ENCODE results near the gene PRPF40B. TPM values are rescaled to one million over a fixed set of nuclear protein-coding genes. Genes with fewer than 3 reads are reported as not detected.

PRPF40B gene
- total and polyA plus RNA-seq, 2 donors (not counting 1 experiment from before 2014, with no cell fraction given) = 11.7 to 23.7 TPM

GRCh38 chr12:49577589-49578315, 45.6 kb upstream of the PRPF40B start:
- 97% methylated on average over 6 of the region's 9 CpGs for WGBS (ENCODE audit: insufficient coverage)
- H3K4me3 Mint-ChIP-seq = no peak overlapping the region

More at GRCh38 chr12:49577589-49578315, 45.6 kb upstream of the PRPF40B start:
- Histone ChIP-seq H3K4me1 (ENCODE audit: control insufficient read depth in 2 of 2, insufficient read depth in 2 of 2, low read length in 2 of 2) (no peaks in the 10 kb centered on the region), H3K4me2 (replicated peaks; ENCODE audit: low read depth, low read length, poor library complexity, severe bottlenecking) (no peak overlapping the region), H2AFZ (ENCODE audit: insufficient read depth, low read depth, low read length, poor library complexity, severe bottlenecking) (no peak overlapping the region), H3K9ac (ENCODE audit: low read length) (no peak overlapping the region), H3K27me3 (replicated peaks in 1 of 4; ENCODE audit: control extremely low read depth in 1 of 4, control insufficient read depth in 3 of 4, insufficient read depth in 4 of 4, low read length in 3 of 4) (no peaks in the 10 kb centered on the region), H3K79me2 (ENCODE audit: control insufficient read depth, insufficient read depth, low read length) (peaks cover 13% of the 10 kb centered on the region), H3K36me3 (replicated peaks in 1 of 2; ENCODE audit: control extremely low read depth in 1 of 2, control insufficient read depth in 1 of 2, extremely low read depth in 1 of 2, insufficient read depth in 2 of 2, low read length in 1 of 2) (peaks cover 0 to 6% of the 10 kb centered on the region in 2 experiments), H4K20me1 (ENCODE audit: control insufficient read depth, insufficient read depth, low read length, poor library complexity, severe bottlenecking) (peaks cover 15% of the 10 kb centered on the region), H3K4me3 (ENCODE audit: control extremely low read depth in 1 of 5, extremely low read depth in 1 of 5, insufficient read depth in 1 of 5, low read depth in 2 of 5, low read length in 4 of 5) (no peak overlapping the region), H3K27ac (ENCODE audit: low read length in 2 of 2) (no peak overlapping the region), H3K9me3 (ENCODE audit: control extremely low read depth in 1 of 3, control insufficient read depth in 2 of 3, insufficient read depth in 1 of 3, low read length in 2 of 3) (no peaks in the 10 kb centered on the region)
- ATAC-seq (ENCODE audit: low read depth) (no peak), DNase-seq (no peak)
- ChIA-PET CTCF (interaction anchor here (1.0 to 1.3 kb wide), 2 partner anchors 64 to 219 kb away, joined by 4 read pairs; no protein-coding TSS in a partner anchor), POLR2A (no interaction called here)
- no peaks in the 10 kb centered on the region for H3K27me3 Mint-ChIP-seq
- peaks cover 5% of the 10 kb centered on the region for H3K4me1 Mint-ChIP-seq
- intact Hi-C loops (cut with micrococcal nuclease) = no loop called here
- no peak overlapping the region for H3K27ac Mint-ChIP-seq
- TF ChIP-seq, protein P1, sequence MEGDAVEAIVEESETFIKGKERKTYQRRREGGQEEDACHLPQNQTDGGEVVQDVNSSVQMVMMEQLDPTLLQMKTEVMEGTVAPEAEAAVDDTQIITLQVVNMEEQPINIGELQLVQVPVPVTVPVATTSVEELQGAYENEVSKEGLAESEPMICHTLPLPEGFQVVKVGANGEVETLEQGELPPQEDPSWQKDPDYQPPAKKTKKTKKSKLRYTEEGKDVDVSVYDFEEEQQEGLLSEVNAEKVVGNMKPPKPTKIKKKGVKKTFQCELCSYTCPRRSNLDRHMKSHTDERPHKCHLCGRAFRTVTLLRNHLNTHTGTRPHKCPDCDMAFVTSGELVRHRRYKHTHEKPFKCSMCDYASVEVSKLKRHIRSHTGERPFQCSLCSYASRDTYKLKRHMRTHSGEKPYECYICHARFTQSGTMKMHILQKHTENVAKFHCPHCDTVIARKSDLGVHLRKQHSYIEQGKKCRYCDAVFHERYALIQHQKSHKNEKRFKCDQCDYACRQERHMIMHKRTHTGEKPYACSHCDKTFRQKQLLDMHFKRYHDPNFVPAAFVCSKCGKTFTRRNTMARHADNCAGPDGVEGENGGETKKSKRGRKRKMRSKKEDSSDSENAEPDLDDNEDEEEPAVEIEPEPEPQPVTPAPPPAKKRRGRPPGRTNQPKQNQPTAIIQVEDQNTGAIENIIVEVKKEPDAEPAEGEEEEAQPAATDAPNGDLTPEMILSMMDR (IDR thresholded peaks at IDR 0.05) = no peak
- no peak for TF ChIP-seq EZH2 (IDR thresholded peaks at IDR 0.05; ENCODE audit: borderline replicate concordance, insufficient read depth, low read depth, low read length, poor library complexity, severe bottlenecking)
- no peaks in the 10 kb centered on the region for H3K9me3 Mint-ChIP-seq (ENCODE audit: insufficient read depth)

All from B cell (primary cell).